HG02884 (cell line): ENCODE data around the gene RIN1.

Experiments
- ATAC-seq: cut with Tn5 transposase; IDR thresholded peaks from one replicate; pipeline ENCODE4 v1.9.1; 2021; ENCODE audit warnings: mild to moderate bottlenecking, moderate library complexity; ENCODE audit not compliant: unreplicated experiment

Gene RIN1

GRCh38 chr11:66335531-66336233 lies 552 bp downstream of the RIN1 start:
- ATAC-seq: no peak

- no peak for ATAC-seq
These were observed 1.4 kb downstream of the RIN1 start for GRCh38 chr11:66334605-66335442.

- ATAC-seq: no peak
These were observed 2.2 kb downstream of the RIN1 start for GRCh38 chr11:66333896-66334604.

DNA sequence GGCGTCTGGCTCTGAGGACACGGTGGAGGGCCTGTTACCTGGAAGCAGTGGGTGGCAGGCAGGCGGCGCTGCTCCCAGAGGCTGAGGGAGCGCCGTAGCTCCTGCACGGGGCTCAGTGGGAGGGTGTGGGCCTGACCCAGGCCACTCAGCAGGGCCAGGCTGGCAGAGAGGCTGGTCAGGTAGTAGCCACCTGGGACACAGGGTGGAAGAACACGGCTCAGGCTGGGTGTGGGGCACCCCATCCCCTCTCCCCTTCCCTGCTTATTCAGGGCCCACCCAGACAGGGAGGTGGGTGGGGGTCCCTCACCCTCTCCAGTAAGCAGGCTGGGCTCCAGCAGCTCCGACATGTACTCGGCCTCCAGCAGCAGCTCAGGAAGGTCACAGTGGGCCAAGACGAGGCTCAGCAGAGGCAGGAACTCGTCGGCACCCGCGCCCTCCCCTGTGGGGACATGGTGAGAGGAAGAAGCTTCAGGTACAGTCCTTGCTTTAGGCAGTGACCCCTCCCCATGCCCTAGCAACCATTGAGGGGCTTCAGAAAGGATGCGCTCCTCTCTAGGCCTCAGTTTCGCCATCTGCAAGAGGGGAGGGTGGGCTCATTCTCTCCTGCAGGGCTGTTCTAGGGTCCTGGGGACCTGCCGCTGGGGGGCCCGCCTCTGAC lies 2.9 kb downstream of the RIN1 start:
- ATAC-seq: no peak

DNA sequence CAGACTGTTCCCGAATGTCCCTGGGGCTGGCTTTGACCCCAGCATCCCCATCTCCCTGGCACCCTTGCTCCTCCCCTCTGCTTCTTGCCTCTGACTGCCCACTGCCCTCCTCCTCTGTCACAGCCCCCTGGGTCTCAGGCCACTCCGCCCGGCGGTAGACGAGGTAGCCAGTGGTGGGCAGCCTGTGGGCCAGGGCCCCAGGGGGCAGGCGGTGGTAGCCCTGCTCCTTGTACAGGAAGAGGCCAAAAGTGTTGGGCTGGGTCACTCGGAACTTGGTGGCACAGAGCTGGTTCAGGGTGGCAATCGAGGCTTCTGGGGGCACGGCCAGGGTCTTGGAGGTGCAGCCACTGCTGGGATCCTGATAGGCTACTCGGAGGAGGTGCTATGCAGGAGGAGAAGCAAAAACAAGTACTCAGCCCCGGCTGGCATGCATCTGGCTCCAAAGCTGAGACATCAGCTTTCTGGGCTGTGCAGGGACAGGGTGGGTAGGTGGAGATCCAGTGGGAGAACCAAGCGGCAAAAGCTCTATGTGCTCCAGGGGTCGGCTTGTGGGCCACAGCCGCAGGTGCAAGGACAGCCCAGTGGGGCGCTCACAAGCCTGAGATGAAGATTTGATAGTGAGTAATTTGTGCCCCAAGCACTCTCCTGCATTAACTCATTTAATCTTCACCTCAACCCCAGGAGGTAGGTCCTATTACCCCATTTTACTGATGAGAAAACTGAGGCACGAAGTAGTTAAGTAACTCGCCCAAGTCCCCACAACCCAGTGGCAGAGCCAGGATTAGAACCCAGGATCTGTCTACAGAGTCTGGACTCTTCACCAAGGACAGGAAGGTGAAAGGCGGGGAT lies 3.6 kb downstream of the RIN1 start:
- no peak for ATAC-seq

- no peak for ATAC-seq
These were observed 4.5 kb downstream of the RIN1 start for GRCh38 chr11:66331542-66332370.

GRCh38 chr11:66330931-66331330 lies 5.3 kb downstream of the RIN1 start:
- ATAC-seq: no peak

DNA sequence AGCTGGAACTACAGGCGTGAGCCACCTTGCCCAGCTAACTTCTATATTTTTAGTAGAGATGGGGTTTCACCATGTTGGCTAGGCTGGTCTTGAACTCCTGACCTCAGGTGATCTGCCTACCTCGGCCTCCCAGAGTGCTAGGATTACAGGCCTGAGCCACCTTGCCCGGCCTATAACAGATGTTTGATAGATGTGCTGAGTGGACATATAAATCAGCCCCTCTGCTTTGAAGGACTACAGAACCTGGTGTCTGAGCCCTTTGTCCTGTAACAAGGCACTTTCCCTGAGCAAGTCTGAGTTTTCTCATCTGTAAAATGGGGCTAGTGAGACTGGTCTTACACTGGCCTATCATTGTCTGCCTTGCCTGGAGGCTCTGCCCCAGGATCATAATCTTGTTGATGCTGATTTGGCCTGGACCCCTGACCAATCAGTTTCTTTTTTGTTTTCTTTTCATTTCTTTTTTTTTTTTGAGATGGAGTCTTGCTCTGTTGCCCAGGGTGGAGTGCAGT lies 7.0 kb downstream of the RIN1 start:
- no peak for ATAC-seq

- no peak for ATAC-seq
These were observed 7.7 kb downstream of the RIN1 start for GRCh38 chr11:66328302-66329144.

GRCh38 chr11:66328031-66328301 lies 8.3 kb downstream of the RIN1 start:
- no peak for ATAC-seq

DNA sequence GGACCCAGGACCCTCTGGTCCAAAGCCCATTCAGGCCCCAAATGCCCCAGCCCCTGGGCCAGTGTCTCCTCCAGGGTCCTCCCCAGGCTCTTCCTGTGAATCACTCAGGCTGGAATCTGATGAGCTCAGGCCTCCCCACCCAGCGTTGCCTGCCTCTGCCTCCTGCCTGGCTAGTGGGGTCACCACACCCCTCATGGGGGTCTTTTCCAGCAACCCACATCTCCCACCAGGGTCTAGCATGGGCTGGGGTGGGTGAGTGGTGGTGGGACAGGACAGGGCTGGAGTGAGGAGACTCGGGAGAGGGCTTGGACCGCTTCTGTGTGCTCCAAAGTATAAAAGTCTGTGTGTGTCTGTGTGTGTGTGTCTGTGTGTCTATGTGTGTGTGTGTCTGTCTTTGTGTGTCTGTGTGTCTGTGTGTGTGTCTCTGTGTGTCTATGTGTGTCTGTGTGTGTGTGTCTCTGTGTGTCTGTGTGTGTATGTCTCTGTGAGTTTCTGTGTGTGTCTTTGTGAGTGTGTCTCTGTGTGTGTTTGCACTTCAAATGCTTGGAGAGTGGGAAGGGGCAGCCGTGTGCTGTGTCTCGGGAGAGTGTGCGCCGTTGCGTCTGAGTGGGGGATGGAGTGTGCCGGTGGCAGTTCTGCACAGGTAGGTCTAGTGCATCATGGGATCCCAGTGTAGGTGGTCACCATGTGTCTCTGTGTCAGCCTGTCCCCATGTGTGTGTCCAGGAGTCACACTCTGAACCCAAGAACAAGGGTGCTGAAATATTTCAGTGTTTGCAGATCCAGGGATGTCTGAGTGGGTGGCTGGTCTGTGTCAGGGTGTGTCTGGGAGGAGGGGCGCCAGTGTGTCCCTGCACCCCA lies 8.8 kb downstream of the RIN1 start:
- no peak for ATAC-seq

GRCh38 chr11:66326261-66327111 lies 9.7 kb downstream of the RIN1 start:
- no peak for ATAC-seq

GRCh38 chr11:66325263-66325671 lies 11.0 kb downstream of the RIN1 start:
- no peak for ATAC-seq

DNA sequence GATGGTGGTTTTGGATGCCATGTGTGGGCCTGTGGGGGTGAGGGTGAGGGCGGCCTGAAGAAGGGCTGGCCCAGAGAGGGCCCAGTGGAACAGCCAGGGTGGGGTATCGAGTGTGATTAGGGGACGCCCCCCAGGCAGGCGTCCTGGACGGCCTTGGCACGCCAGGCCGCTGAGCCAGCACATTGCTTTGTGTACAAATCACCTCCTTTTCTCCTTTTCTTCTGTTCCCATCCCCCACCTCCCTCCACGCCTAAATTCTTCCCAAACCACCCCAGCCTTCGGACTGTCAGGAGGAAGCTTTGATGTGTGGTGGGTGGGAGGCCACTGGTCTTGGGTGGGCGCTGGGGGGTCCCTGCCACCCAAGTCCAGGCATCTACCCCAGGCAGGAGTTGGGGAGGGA lies 11.6 kb downstream of the RIN1 start:
- no peak for ATAC-seq

DNA sequence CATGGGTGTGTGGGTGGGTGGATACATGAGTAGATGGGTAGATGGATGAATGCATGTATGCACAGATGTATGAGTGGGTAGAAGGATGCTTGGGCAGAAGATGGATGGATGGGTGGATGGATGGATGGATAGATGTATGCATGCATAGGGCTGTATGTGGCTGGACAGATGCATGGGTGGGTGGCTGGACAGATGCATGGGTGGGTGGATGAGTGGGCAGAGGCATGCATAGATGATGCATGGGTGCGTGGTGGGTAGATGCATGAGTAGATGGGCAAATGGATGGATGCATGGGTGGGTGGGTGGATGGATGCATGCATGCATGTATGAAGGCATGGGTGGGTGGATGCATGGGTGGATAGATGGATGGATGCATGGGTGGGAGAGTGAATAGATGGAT lies 12.6 kb downstream of the RIN1 start:
- no peak for ATAC-seq

GRCh38 chr11:66322732-66323427 lies 13.4 kb downstream of the RIN1 start:
- no peak for ATAC-seq
